ENCODE data around the gene S100A3.
"Not testable (repeated sequence)": the region's sequence is repeated elsewhere in the genome, so short reads cannot be mapped to it uniquely, and the experiment has no call there.

The S100A3 gene

DNA sequence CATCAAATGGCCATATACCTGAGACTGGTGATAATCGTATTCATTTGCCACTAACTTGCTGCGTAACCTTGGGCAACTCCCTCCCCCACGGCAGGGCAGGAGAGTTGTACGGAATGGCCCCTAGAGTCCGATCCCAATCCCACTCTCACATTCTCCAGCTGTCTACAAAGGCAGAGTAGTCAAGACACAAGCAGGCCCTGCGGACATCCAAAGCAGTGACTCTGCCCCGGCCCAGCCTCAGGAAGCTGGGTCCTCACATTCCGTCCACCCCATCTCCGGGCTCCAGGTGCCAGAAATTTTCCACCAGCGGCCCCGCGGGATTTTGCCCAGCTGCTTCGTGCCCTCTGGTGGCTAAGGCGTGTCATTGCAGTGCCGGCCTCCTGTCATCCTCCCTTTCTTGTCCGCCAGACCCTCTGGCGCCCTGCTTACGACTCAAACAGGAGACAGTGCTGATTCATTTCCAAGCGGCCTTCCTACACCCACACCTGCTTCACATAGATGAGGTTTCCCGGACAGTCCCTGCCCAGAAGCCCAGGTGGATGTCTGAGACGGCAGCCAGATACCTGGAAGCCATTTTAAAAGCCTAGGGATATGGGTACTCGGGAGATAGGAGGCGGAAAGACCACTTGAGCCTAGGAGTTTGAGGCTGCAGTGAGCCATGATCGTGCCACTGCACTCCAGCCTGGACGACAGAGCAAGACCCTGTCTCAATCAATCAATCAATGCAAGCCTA lies 19.5 kb upstream of the S100A3 start:
- peak; percentile 61 to 76 for DNase-seq

DNA sequence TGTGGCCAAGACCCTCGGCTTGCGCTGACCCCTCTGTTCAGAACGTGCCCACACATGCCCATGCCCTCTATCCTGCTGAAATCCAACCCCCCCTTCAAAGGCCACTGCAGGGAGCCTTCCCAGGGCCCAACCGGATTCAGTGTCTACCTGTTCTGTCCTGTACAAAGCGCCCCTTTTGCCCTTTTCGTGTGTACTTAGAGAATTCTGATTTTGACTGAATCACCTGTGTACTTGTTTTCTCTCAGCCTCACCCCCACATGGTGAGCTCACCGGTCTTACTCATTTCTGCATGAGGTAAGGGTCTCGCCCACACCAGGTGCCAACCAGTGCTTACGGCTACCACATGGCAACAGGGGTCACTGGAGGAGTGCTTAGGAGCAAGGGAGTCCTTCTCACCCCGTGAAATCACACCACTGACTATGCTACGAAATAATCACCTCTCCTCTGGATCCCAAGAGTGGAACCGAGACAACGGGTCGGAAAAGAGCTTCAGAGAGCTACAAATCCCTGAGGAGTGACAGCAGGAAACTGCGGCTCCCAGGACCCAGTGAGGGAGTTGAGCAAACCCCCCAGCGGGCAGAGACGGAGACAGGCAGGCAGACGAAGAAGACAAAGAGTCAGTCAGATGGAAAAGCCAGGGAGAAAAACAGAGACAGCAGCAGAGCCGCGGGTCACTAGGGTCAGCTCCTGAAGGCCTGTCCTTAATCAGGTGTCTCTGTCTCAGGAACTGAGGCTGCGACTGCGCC lies 18.7 kb upstream of the S100A3 start:
- DNase-seq: no peak

- DNase-seq: peak; percentile 94 to 98
Measured at GRCh38 chr1:153566414-153567371, 17.6 kb upstream of the S100A3 start.

GRCh38 chr1:153565529-153566374 lies 16.7 kb upstream of the S100A3 start, which contains the start of gene S100A2:
Gene S100A2, minus strand, starts transcription at chr1:153565844. Its CDS starts 1,967 bp downstream, at chr1:153563877.
- DNase-seq: peak; percentile 58 to 73

GRCh38 chr1:153563991-153564390 lies 14.9 kb upstream of the S100A3 start:
- DNase-seq: no peak

DNA sequence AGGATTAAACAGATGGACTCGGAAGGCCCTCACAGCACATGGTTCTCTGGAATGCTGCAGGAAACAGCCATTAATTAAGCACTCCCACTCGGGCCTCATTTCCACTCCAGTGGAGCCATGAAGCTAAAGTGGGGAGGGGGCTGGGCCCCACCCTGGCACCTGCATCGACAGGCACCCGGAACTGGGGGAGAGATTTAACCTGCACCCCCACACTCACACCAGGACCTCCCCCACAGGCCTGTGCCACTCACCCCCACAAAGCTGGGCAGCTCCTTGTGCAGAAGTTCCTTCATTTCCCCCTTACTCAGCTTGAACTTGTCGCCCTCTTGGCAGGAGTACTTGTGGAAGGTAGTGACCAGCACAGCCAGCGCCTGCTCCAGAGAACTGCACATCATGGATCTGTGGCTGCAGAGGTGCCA lies 14.4 kb upstream of the S100A3 start:
- no peak for DNase-seq

GRCh38 chr1:153562021-153562420 lies 13.0 kb upstream of the S100A3 start:
- not testable (repeated sequence) for DNase-seq

DNA sequence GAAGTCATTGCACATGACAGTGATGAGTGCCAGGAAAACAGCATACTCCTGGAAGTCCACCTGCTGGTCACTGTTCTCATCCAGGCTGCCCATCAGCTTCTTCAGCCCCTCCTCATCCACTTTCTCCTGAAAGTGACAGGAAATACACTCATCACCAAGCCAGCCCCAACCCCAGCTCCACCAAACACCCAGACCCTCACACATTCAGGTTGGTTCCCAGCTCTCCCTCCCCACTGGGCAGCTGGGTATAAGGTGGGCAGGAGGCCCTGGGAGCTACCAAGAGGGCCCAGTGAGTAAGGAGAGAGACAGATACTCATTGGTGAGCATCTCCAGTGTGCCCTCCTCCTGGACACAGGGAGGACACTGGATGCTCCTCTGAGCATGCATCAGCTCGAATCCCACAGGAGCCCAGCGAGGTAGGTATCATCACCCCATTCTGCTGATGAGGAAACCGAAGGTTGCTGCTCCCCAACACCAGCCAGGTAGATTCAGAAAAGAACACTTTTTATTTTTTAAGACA lies 12.5 kb upstream of the S100A3 start:
- no peak for DNase-seq

- no peak for DNase-seq
Measured at GRCh38 chr1:153560771-153561465, 11.9 kb upstream of the S100A3 start.

GRCh38 chr1:153560241-153560640 lies 11.2 kb upstream of the S100A3 start:
- DNase-seq: no peak

- no peak for DNase-seq
Measured at GRCh38 chr1:153557877-153558276, 8.8 kb upstream of the S100A3 start.

GRCh38 chr1:153556348-153556747 lies 7.3 kb upstream of the S100A3 start:
- no peak for DNase-seq

GRCh38 chr1:153553830-153554541 lies 4.9 kb upstream of the S100A3 start:
- peak in 1 of 2 donors; percentile 43 for DNase-seq

DNA sequence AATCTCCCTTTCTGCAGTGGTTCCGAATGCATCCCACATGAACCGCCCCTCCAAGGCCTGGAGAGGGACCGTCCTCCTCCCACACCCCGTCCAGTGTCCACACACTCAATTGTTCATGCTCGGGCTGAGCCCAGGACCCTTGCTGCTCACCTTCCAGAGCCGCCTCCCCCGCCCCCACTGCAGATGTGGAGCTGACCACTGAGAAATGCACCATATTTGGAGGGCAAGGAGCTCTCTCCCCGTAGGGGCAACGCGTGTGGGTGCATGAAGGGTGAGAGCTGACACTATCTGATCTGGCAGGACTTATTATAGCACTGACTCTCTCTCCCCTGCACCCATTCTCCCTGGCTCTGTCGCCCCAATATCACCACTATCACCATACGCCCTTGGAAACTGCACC lies 4.0 kb upstream of the S100A3 start:
- no peak for DNase-seq

DNA sequence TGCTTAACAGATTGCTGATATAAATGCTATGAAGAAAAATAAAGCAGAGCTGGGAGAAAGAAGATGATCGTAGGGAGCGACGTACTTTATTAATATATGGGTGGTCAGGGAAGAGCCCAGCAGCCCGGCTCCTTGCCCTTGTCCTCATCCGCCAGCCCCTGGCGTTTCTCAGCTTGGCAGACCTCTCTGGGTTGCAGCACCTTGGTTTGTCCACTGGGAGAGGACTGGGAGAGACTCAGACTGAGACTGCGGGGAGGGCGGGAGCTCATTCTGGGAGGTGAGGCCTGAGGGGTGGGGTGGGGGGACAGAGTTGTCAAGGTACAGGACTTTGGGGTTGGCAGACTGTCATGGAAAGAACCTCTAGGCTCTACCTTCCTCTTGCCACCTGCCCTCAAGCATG lies 3.3 kb upstream of the S100A3 start:
- no peak for DNase-seq

GRCh38 chr1:153550827-153551500 lies 1.9 kb upstream of the S100A3 start:
- DNase-seq: peak in 1 of 2 donors; percentile 76

GRCh38 chr1:153550398-153550758 lies 1.3 kb upstream of the S100A3 start:
- DNase-seq: no peak

GRCh38 chr1:153549741-153550397 lies 811 bp upstream of the S100A3 start:
- DNase-seq: no peak
